Measurements from ENCODE around the gene CERK.
A peak's percentile ranks its signal among the peaks of the same experiment; 100 is the strongest.

CERK gene

GRCh38 chr22:46764779-46765485 is 26.9 kb upstream of the CERK start:
- no peak for DNase-seq (ENCODE audit: low read depth in 1 of 2, low spot score in 1 of 2)

- DNase-seq (ENCODE audit: low read depth in 1 of 2, low spot score in 1 of 2), result no peak
Observed at GRCh38 chr22:46764140-46764680, 26.2 kb upstream of the CERK start.

GRCh38 chr22:46763051-46763705 is 25.1 kb upstream of the CERK start:
- DNase-seq (ENCODE audit: low read depth in 1 of 2, low spot score in 1 of 2), result no peak

GRCh38 chr22:46762238-46763050 is 24.4 kb upstream of the CERK start, which contains the start of gene TBC1D22A:
TSS of gene TBC1D22A (plus strand) at chr22:46762650. CDS start at chr22:46762787, 137 bp downstream.
- peak; percentile 91 to 92 for DNase-seq (ENCODE audit: low read depth in 1 of 2, low spot score in 1 of 2)

- no peak for DNase-seq (ENCODE audit: low read depth in 1 of 2, low spot score in 1 of 2)
Observed at GRCh38 chr22:46761539-46762237, 23.6 kb upstream of the CERK start.

GRCh38 chr22:46761017-46761416 is 23.0 kb upstream of the CERK start:
- no peak for DNase-seq (ENCODE audit: low read depth in 1 of 2, low spot score in 1 of 2)

GRCh38 chr22:46758867-46759290 is 20.8 kb upstream of the CERK start:
- no peak for DNase-seq (ENCODE audit: low read depth in 1 of 2, low spot score in 1 of 2)

GRCh38 chr22:46758121-46758520 is 20.1 kb upstream of the CERK start:
- no peak for DNase-seq (ENCODE audit: low read depth in 1 of 2, low spot score in 1 of 2)

GRCh38 chr22:46757104-46757503 is 19.1 kb upstream of the CERK start:
- no peak for DNase-seq (ENCODE audit: low read depth in 1 of 2, low spot score in 1 of 2)

GRCh38 chr22:46756097-46756496 is 18.0 kb upstream of the CERK start:
- no peak for DNase-seq (ENCODE audit: low read depth in 1 of 2, low spot score in 1 of 2)

GRCh38 chr22:46755525-46755924 is 17.5 kb upstream of the CERK start:
- no peak for DNase-seq (ENCODE audit: low read depth in 1 of 2, low spot score in 1 of 2)

GRCh38 chr22:46754826-46755225 is 16.8 kb upstream of the CERK start:
- DNase-seq (ENCODE audit: low read depth in 1 of 2, low spot score in 1 of 2), result no peak

- DNase-seq (ENCODE audit: low read depth in 1 of 2, low spot score in 1 of 2), result no peak
Observed at GRCh38 chr22:46754110-46754799, 16.2 kb upstream of the CERK start.

- DNase-seq (ENCODE audit: low read depth in 1 of 2, low spot score in 1 of 2), result no peak
Observed at GRCh38 chr22:46753761-46754109, 15.7 kb upstream of the CERK start.

- DNase-seq (ENCODE audit: low read depth in 1 of 2, low spot score in 1 of 2), result no peak
Observed at GRCh38 chr22:46753360-46753759, 15.3 kb upstream of the CERK start.

- no peak for DNase-seq (ENCODE audit: low read depth in 1 of 2, low spot score in 1 of 2)
Observed at GRCh38 chr22:46752988-46753310, 14.9 kb upstream of the CERK start.

- DNase-seq (ENCODE audit: low read depth in 1 of 2, low spot score in 1 of 2), result no peak
Observed at GRCh38 chr22:46752286-46752987, 14.4 kb upstream of the CERK start.

GRCh38 chr22:46750863-46751443 is 12.9 kb upstream of the CERK start:
- no peak for DNase-seq (ENCODE audit: low read depth in 1 of 2, low spot score in 1 of 2)

GRCh38 chr22:46750530-46750800 is 12.4 kb upstream of the CERK start:
- no peak for DNase-seq (ENCODE audit: low read depth in 1 of 2, low spot score in 1 of 2)

Measured in activated CD4-positive, alpha-beta T cell treated with anti-CD3 and anti-CD28 coated beads, Interleukin-2, amount 50 U/mL, for 24 hours (primary cell).